ENCODE data around the gene DTNBP1.

GRCh38 chr6:15496345-15497131 is 166.3 kb downstream of the DTNBP1 start:
- TF ChIP-seq CTCF (IDR thresholded peaks at IDR 0.05; ENCODE audit: extremely low read depth in 1 of 2, insufficient read depth in 1 of 2, low read depth in 1 of 2, low read length in 2 of 2) (no peak), MYC (IDR thresholded peaks at IDR 0.05; ENCODE audit: low read depth, low read length) (no peak), POLR2A (IDR thresholded peaks at IDR 0.05; ENCODE audit: low read depth, low read length) (no peak), POLR2AphosphoS5 (IDR thresholded peaks at IDR 0.05; ENCODE audit: insufficient read depth, low read depth, low read length) (no peak), MAX (IDR thresholded peaks at IDR 0.05; ENCODE audit: insufficient read depth, insufficient read length) (no peak), EZH2 (IDR thresholded peaks at IDR 0.05; ENCODE audit: borderline replicate concordance, low read depth, low read length, severe bottlenecking) (no peak)
